Measurements from ENCODE around the gene ENTPD6.

ENTPD6 gene

DNA sequence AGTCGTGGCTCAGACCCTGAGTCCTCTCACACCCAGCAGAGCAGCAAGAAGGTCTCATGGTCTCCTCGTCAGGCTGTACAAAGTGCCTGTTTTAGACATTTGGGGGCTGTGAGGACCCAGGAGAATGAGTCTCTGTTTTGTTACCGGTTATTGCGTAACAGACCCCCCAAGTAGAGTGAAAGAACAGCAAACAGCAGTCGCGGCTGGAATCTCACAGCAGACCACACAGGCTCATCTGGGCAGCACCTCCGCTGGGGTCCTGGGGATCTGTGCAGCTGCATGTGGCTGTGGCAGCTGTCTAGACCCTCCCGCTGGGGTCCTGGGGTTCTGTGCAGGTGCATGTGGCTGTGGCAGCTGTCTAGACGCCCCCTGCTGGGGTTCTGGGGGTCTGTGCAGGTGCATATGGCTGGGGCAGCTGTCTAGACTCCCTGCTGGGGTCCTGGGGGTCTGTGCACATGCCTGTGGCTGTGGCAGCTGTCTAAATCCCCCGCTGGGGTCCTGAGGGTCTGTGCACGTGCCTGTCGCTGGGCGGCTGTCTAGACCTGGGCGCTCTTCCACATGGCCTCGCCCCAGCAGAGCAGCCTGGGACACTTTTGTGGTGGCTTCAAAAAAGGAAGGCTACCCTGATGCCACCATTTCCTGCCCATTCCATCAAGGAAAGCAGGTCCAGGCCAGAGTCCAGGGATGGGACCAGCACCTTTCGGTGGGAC lies 24.7 kb downstream of the ENTPD6 start:
- FAIRE-seq = no peak

DNA sequence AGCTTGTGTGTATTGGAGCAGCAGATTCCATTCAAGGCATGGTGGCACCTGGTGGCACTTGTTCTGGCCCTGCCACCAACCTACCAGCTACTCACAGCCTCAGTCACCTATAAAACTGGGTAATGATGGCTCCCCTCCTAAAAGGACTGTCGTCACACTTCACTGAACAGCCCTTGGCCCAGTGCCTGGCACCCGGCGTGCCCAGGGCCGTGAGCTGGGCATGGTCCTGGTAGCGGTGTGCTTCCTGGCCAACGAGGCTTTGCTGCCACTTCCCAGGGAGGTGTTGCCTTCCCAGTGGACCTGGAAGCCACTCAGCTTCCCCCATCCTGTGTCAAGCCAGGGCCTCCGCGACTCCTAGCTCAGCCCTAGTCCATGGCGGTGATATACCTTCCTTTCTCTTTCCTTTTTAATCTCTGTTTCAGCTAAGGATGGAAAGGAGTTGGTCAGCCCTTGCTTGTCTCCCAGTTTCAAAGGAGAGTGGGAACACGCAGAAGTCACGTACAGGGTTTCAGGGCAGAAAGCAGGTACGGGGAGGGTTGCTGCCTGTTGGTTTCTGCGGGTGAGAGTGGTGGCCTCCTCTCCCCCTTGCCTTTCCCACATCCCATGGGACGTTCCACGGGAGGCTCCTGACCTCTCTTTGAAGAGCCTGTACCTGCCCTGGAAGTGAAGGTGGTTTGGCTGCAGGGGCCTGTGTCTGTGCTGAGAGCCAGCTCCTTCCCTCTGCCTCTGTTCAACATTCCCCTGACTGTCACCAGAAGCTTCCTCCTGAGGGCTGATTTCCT lies 25.5 kb downstream of the ENTPD6 start:
- TF ChIP-seq POLR2A (IDR thresholded peaks at IDR 0.05; ENCODE audit: low read depth, low read length) = no peak
- DNase-seq (ENCODE audit: insufficient read length, low spot score) = no peak
- no peak for FAIRE-seq

More for the DNA sequence above, 24.7 kb downstream of the ENTPD6 start:
- DNase-seq (ENCODE audit: insufficient read length, low spot score) = no peak
- no peak for TF ChIP-seq POLR2A (IDR thresholded peaks at IDR 0.05; ENCODE audit: low read depth, low read length)

DNA sequence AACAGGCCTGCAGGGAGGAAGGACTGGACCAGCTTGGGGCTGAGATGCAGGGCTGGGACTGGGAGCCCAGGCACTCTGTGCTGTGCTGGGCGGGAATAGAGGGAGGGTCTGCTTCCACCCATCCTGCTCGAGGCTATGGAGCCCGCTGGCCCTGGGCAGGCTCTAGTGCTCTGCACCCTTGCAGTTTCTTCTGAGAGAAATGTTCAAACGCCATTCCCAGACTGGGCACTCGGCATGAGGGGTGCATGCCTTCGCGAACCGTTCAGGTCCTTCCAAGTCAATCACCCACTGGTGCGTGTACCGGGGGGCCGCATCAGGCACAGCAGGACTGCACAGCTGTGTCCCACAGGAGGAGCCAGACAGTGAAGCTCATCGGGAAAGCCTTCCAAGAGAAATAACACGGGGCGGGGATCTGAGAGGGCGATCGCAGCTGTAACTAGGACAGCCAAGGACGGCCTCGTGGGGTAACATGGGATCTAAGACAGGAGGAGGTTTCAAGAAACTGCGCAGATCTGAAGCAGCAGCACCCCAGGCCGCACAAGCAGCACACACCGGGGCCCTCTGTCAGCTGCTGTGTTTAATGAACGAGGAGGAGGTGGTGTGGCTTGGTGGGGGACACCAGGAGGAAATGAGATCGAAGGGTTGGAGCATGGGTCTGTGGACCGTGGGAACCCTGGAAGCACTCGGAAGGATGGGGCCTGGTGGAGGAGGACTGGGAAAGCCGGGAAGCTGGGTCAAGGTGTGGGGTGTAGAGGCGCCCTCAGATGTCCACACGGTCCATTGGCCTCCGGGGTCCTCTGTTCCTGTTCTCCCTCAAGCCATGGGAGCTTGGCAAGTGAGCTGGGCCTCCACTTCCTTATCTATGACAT lies 26.3 kb downstream of the ENTPD6 start:
- no peak for DNase-seq (ENCODE audit: insufficient read length, low spot score)
- no peak for FAIRE-seq

DNA sequence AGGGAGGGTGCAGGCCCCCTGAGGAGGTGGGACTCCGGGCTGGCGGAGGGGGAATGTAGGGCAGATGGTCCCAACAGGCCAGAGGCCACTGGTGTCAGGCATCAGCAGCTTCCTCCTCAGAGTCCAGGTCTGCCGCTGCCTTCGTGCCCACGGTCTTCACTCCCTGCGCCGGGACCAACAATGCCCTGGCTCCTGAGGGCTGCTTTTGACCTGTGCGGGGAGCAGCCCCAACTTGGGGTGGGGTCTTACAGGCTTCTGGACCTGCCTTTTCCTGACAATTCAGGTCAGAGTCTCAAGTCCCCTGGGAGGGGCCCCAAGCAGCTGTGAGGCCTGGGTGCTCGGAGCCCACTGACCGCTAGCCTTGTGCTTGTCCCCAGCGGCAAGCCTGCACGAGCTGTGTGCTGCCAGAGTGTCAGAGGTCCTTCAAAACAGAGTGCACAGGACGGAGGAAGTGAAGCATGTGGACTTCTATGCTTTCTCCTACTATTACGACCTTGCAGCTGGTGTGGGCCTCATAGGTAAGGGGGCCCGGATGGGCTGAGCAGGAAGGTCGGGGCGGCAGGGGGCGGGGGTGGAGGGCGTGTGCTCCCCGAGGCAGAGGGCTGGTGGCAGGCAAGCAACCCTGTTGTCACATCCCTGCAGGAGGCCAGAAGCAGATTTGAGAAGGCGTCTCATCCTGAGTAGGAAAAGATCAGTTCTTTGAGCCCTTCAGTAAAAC lies 27.1 kb downstream of the ENTPD6 start:
- TF ChIP-seq POLR2A (IDR thresholded peaks at IDR 0.05; ENCODE audit: low read depth, low read length) = no peak
- FAIRE-seq (no peak), DNase-seq (ENCODE audit: insufficient read length, low spot score) (no peak)

More for the DNA sequence above, 26.3 kb downstream of the ENTPD6 start:
- no peak for TF ChIP-seq POLR2A (IDR thresholded peaks at IDR 0.05; ENCODE audit: low read depth, low read length)

DNA sequence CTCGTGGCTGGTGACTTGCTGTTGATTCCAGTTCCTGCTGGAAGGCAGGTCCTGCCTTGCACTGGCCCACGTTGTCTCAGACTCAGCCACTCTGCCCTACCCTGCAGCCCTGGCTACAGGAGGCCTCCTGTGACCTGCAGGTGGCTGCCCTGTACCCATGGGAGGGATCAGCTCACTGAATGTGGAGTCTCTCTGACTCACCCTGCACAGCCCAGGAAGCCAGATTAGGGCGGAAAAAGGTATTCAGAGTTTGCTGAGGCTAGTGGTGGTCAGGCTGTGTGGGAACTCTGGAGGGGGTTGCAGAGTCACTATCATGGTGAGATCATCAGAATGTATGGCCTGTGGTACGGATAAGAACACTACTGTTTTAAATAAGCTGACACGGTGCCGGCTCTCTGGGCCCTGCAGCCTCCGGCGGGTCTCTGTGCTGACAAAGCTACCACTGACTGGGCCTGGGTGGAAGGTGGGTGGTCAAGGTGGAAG lies 27.7 kb downstream of the ENTPD6 start:
- DNase-seq (ENCODE audit: insufficient read length, low spot score) (peak; percentile 98), FAIRE-seq (peak; percentile 76)
- 0 out of 2 replicates have a peak, but pooled peaks have one; percentile 11 for TF ChIP-seq POLR2A (IDR thresholded peaks at IDR 0.05; ENCODE audit: low read depth, low read length)

DNA sequence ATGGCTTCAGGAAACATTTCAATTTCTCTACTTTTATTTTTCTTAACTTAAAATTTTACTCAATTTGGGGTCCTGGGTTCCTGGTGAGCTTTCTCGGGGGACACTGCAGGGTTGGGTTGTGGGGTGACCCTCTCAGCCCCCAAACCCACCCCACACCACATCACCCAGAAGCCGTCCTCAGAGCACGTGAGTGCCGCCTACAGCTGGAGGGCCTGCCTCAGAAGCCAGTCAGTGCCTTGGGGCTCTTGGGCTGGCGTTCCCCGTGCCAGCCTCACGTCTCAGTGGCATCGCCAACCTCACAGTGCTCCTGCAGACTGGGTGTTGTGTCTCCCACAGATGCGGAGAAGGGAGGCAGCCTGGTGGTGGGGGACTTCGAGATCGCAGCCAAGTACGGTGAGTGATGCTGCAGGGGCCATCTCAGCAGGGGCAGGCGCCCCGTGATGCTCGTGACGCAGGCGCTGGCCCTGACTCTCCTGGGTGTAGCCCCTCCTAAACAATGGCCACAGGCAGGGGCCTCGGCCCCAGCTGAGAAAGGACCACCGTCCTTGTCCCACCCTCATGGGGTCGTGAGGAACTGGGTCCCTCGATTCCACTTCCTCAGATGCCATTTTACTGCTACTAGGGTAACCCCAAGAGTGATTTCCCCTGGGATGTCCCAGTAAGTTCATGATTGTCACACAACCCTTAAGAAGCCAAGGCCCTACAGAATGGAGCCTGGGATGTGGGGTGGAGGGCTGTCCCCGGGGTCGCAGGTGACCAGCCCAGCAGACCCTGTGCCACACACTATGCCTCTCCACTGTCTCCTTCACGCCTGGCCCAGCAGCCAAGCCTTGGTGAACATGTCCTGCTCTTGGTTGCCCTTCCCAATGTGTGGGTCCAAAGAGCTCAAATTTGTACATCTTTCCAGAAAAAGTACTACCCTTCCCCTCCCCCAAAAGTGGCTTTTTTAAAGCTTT lies 28.5 kb downstream of the ENTPD6 start:
- DNase-seq (ENCODE audit: insufficient read length, low spot score) (no peak), FAIRE-seq (no peak)
- TF ChIP-seq POLR2A (IDR thresholded peaks at IDR 0.05; ENCODE audit: low read depth, low read length) = no peak

DNA sequence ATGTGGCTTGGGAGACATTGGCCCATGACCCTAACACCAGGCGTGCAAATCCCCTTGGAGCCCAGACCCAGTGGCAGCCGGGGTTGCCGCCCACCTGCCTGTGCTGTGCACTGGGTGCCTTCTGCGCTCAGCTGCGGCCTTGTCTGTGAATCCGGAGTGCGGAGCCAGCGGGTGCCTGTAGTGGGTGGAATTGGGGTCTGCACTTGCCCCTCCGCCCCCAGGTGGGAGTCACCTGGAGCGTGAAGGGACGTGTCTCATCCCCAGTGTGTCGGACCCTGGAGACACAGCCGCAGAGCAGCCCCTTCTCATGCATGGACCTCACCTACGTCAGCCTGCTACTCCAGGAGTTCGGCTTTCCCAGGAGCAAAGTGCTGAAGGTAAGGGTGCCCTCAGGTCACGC lies 29.4 kb downstream of the ENTPD6 start:
- TF ChIP-seq POLR2A (IDR thresholded peaks at IDR 0.05; ENCODE audit: low read depth, low read length) = no peak
- no peak for FAIRE-seq

DNA sequence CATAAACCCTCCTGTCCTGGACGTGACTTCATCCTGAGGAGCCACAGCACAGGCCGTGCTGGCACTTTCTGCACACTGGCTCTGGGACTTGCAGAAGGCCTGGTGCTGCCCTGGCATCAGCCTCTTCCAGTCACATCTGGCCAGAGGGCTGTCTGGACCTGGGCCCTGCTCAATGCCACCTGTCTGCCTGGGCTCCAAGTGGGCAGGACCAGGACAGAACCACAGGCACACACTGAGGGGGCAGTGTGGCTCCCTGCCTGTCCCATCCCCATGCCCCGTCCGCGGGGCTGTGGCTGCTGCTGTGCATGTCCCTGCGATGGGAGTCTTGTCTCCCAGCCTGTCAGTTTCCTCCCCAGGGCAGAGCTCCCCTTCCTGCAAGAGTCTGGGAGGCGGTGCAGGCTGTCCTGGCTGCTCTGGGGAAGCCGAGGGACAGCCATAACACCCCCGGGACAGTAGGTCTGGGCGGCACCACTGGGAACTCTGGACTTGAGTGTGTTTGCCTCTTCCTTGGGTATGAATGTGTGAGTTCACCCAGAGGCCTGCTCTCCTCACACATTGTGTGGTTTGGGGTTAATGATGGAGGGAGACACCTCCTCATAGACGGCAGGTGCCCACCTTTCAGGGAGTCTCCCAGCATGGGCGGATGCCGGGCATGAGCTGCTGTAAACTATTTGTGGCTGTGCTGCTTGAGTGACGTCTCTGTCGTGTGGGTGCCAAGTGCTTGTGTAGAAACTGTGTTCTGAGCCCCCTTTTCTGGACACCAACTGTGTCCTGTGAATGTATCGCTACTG lies 30.3 kb downstream of the ENTPD6 start:
- no peak for TF ChIP-seq POLR2A (IDR thresholded peaks at IDR 0.05; ENCODE audit: low read depth, low read length)
- FAIRE-seq (no peak), DNase-seq (ENCODE audit: insufficient read length, low spot score) (no peak)

More for the DNA sequence above, 29.4 kb downstream of the ENTPD6 start:
- no peak for DNase-seq (ENCODE audit: insufficient read length, low spot score)

DNA sequence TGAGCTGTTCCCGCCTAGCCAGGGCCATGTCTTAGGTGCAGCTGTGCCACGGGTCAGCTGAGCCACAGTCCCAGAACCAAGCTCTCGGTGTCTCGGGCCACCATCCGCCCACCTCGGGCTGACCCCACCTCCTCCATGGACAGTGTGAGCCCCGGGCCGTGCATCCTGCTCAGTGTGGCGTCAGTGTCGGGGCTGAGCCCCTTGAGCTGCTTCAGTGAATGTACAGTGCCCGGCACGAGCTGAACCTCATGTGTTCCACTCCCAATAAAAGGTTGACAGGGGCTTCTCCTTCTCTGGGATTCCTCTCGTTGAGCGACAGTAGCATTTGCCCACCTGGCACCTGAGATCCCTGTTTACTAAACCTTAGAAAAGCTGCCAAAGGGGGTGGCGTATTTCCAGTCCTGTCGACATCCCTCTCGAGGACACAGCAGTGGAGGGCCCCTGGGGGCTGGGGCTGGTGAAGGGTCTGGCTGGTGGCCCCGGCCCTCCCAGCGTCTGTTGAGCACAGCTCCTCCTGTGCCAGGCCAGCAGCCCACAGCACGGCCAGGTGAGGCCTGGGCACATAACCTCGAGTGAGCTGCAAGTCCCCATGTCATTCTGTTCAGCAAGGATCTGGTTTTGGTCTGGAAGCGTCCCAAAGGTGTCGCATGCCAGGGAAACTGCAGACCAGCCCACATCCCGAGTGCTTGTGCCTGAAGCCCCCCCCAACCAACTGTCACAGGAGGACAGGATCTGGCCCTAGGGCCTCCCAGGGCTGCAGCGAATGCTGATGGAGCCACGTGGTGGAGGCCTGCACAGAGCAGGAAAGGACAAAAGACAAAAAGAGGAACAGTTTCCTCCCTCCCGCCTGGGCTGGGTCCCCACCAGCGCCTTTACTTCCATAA lies 31.2 kb downstream of the ENTPD6 start:
- TF ChIP-seq POLR2A (IDR thresholded peaks at IDR 0.05; ENCODE audit: low read depth, low read length) = no peak
- DNase-seq (ENCODE audit: insufficient read length, low spot score) (no peak), FAIRE-seq (no peak)

DNA sequence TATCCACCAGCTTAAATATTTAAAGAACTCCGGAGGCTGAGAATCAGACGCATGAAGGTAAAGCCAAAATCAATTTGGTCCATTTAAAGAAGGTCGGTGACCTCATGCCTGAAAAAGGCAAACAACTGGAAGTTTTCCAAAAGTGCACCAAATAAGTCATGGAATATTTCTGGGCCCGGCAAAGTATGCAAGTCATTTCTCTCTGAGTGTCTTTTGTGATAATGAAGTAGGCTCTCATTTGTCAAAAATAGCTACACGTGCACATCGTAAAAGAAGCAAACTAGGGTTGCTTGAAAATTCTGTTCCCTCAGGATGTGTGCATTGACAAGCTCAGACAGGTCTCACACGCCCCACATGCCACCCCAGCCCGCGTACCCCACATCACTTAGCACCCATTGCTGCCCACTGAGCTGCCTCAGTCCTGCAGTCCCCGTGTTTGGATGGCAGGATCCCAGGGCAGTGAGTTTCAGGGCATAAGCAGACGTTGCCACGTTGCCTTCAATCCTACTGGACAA lies 31.9 kb downstream of the ENTPD6 start:
- no peak for TF ChIP-seq POLR2A (IDR thresholded peaks at IDR 0.05; ENCODE audit: low read depth, low read length)
- no peak for DNase-seq (ENCODE audit: insufficient read length, low spot score)
- FAIRE-seq = no peak
